SK-N-SH treated with all-trans-retinoic acid at 6 μM for 48 hours (cell line): ENCODE data around the gene ZNF581.

ENCODE experiments used
- ATAC-seq: fragments of 200-7000 bp; cut with Tn5 transposase; 3 replicates; pipeline ENCODE4 v1.9.1; 2020; ENCODE audit warnings: mild to moderate bottlenecking, moderate library complexity
- ARNTL ChIP-seq: fragments of 450-650 bp; formaldehyde crosslinking; IDR thresholded peaks from 2 replicates; pipeline ENCODE4 v1.5.0; 2020; ENCODE audit warnings: low read depth, mild to moderate bottlenecking, moderate library complexity, borderline replicate concordance
- BACH2 ChIP-seq: fragments of 250-450 bp; sonication (Bioruptor Pico); IDR thresholded peaks from 2 replicates; pipeline ENCODE4 v1.9.0; 2021; ENCODE audit warnings: mild to moderate bottlenecking, borderline replicate concordance
- CREB5 ChIP-seq: fragments of 250-450 bp; sonication (Bioruptor Pico); IDR thresholded peaks from 2 replicates; pipeline ENCODE4 v1.5.1; 2020; ENCODE audit warnings: low read depth, mild to moderate bottlenecking, moderate library complexity
- CSDC2 ChIP-seq: fragments of 250-450 bp; sonication (Bioruptor Pico); IDR thresholded peaks from 2 replicates; pipeline ENCODE4 v1.5.0; 2020; ENCODE audit warnings: mild to moderate bottlenecking, moderate library complexity
- CSRNP3 ChIP-seq: fragments of 250-450 bp; sonication (Bioruptor Pico); IDR thresholded peaks from 2 replicates; pipeline ENCODE4 v1.5.1; 2021; ENCODE audit warnings: mild to moderate bottlenecking, moderate library complexity
- ESRRG ChIP-seq: fragments of 250-450 bp; sonication (Bioruptor Pico); IDR thresholded peaks from 2 replicates; pipeline ENCODE4 v1.6.1; 2021; ENCODE audit warnings: mild to moderate bottlenecking
- GLIS3 ChIP-seq: fragments of 250-450 bp; sonication (Bioruptor Pico); IDR thresholded peaks from 2 replicates; pipeline ENCODE4 v1.5.0; 2020; ENCODE audit warnings: mild to moderate bottlenecking, moderate library complexity
- ISL1 ChIP-seq: fragments of 250-450 bp; sonication (Bioruptor Pico); IDR thresholded peaks from 2 replicates; pipeline ENCODE4 v2.1.2; 2022; ENCODE audit warnings: mild to moderate bottlenecking, moderate library complexity
- OSR1 ChIP-seq: fragments of 250-450 bp; sonication (Bioruptor Pico); IDR thresholded peaks from 2 replicates; pipeline ENCODE4 v1.8.0; 2022; ENCODE audit warnings: moderate library complexity, mild to moderate bottlenecking, inconsistent platforms
- POU6F1 ChIP-seq: fragments of 250-450 bp; sonication (Bioruptor Pico); IDR thresholded peaks from 2 replicates; pipeline ENCODE4 v1.8.0; 2021; ENCODE audit warnings: low read depth, mild to moderate bottlenecking, moderate library complexity, borderline replicate concordance
- PPARA ChIP-seq: fragments of 250-450 bp; sonication (Bioruptor Pico); IDR thresholded peaks from 2 replicates; pipeline ENCODE4 v1.5.0; 2020; ENCODE audit warnings: mild to moderate bottlenecking, borderline replicate concordance
- RARB ChIP-seq: fragments of 250-450 bp; sonication (Bioruptor Pico); IDR thresholded peaks from 2 replicates; pipeline ENCODE4 v1.8.0; 2021; ENCODE audit warnings: mild to moderate bottlenecking, moderate library complexity
- TCF4 ChIP-seq: fragments of 250-450 bp; sonication (Bioruptor Pico); IDR thresholded peaks from 2 replicates; pipeline ENCODE4 v1.8.0; 2021; ENCODE audit warnings: mild to moderate bottlenecking, moderate library complexity, borderline replicate concordance
- TOX ChIP-seq: fragments of 250-450 bp; sonication (Bioruptor Pico); IDR thresholded peaks from 2 replicates; pipeline ENCODE4 v1.8.0; 2021; ENCODE audit warnings: mild to moderate bottlenecking, moderate library complexity, borderline replicate concordance
- TSHZ2 ChIP-seq: fragments of 250-450 bp; sonication (Bioruptor Pico); IDR thresholded peaks from 2 replicates; pipeline ENCODE4 v1.5.0; 2020; ENCODE audit warnings: mild to moderate bottlenecking, moderate library complexity
- ZFP3 ChIP-seq: fragments of 250-450 bp; sonication (Bioruptor Pico); IDR thresholded peaks from 2 replicates; pipeline ENCODE4 v1.5.0; 2020; ENCODE audit warnings: mild to moderate bottlenecking, moderate library complexity
- ZFP30 ChIP-seq: fragments of 450-650 bp; formaldehyde crosslinking; IDR thresholded peaks from 2 replicates; pipeline ENCODE4 v1.5.0; 2022; ENCODE audit warnings: mild to moderate bottlenecking, moderate library complexity
- ZNF565 ChIP-seq: fragments of 450-650 bp; formaldehyde crosslinking; conservative IDR thresholded peaks from 2 replicates; pipeline ENCODE4 v1.5.0; 2020; ENCODE audit warnings: low read depth, mild to moderate bottlenecking, moderate library complexity
- ZNF70 ChIP-seq: fragments of 450-650 bp; formaldehyde crosslinking; IDR thresholded peaks from 2 replicates; pipeline ENCODE4 v1.5.0; 2020; ENCODE audit warnings: mild to moderate bottlenecking, moderate library complexity
- ZNF8 ChIP-seq: fragments of 450-650 bp; formaldehyde crosslinking; IDR thresholded peaks from 2 replicates; pipeline ENCODE4 v1.5.0; 2020; ENCODE audit warnings: mild to moderate bottlenecking, moderate library complexity

The ZNF581 gene

GRCh38 chr19:55672418-55672817 lies 29.0 kb downstream of the ZNF581 start:
- no peak for ATAC-seq
- TF ChIP-seq CREB5 (CRISPR knock-in tag), result no peak
- TF ChIP-seq ZNF70 (CRISPR knock-in tag), result no peak
- TF ChIP-seq ZFP30 (CRISPR knock-in tag), result no peak
- no peak for TF ChIP-seq TOX
- no peak for TF ChIP-seq ESRRG (CRISPR knock-in tag)
- TF ChIP-seq ISL1 (CRISPR knock-in tag), result no peak
- TF ChIP-seq GLIS3 (CRISPR knock-in tag), result no peak
- TF ChIP-seq ARNTL (CRISPR knock-in tag), result no peak
- TF ChIP-seq TSHZ2 (CRISPR knock-in tag), result no peak
- no peak for TF ChIP-seq CSDC2 (CRISPR knock-in tag)
- no peak for TF ChIP-seq OSR1 (CRISPR knock-in tag)
- no peak for TF ChIP-seq CSRNP3 (CRISPR knock-in tag)
- TF ChIP-seq PPARA (CRISPR knock-in tag), result no peak

- ATAC-seq, result no peak
- TF ChIP-seq GLIS3 (CRISPR knock-in tag) (no peak), CREB5 (CRISPR knock-in tag) (no peak), RARB (CRISPR knock-in tag) (no peak), ZNF565 (CRISPR knock-in tag) (no peak), TOX (no peak), ARNTL (CRISPR knock-in tag) (no peak), POU6F1 (CRISPR knock-in tag) (no peak), ZNF8 (CRISPR knock-in tag) (no peak), CSDC2 (CRISPR knock-in tag) (no peak), ZNF70 (CRISPR knock-in tag) (no peak), ESRRG (CRISPR knock-in tag) (no peak)
Measured at GRCh38 chr19:55673465-55673864, 30.0 kb downstream of the ZNF581 start.

GRCh38 chr19:55673889-55674288 lies 30.4 kb downstream of the ZNF581 start:
- no peak for TF ChIP-seq POU6F1 (CRISPR knock-in tag)
- TF ChIP-seq TCF4 (CRISPR knock-in tag), result no peak
- no peak for TF ChIP-seq OSR1 (CRISPR knock-in tag)
- TF ChIP-seq ZFP3 (CRISPR knock-in tag), result no peak
- no peak for TF ChIP-seq ZNF8 (CRISPR knock-in tag)
- no peak for TF ChIP-seq CSDC2 (CRISPR knock-in tag)
- TF ChIP-seq BACH2, result no peak
- TF ChIP-seq CSRNP3 (CRISPR knock-in tag), result no peak
- no peak for ATAC-seq
